HG02884 (cell line): ENCODE measurements around the gene PHF5A.

Experiments
- ATAC-seq: cut with Tn5 transposase; IDR thresholded peaks from one replicate; pipeline ENCODE4 v1.9.1; 2021; ENCODE audit warnings: mild to moderate bottlenecking, moderate library complexity; ENCODE audit not compliant: unreplicated experiment

The PHF5A gene

GRCh38 chr22:41417622-41418390, 50.7 kb downstream of the PHF5A start:
- ATAC-seq = no peak

- ATAC-seq = no peak
Measured at GRCh38 chr22:41415554-41415953, 52.9 kb downstream of the PHF5A start.

- ATAC-seq = no peak
Measured at GRCh38 chr22:41411021-41411851, 57.3 kb downstream of the PHF5A start.

DNA sequence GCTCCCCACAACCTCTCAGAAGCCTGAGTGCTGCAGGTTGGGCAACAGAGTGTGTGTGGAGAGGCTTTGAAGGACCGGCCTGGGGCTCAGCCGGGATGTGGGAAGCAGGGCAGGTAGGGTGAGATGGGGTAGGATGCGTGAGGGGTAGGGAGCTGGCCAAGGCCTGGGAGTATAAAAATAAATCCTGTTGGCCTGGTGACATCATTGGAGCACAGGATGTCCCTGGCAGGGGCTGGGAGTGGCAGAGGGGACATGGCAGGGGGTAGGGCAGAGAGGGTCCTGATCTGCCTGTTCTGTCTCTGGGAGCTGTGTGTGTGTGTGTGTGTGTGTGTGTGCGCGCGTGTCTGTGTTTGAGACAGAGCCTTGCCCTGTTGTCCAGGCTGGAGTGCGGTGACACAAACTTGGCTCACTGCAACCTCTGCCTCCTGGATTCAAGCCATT, 58.2 kb downstream of the PHF5A start:
- no peak for ATAC-seq
